ENCODE measurements around the gene ZNF668.

GRCh38 chr16:31064882-31065461, 9.1 kb downstream of the ZNF668 start:
- TF ChIP-seq CTCF (IDR thresholded peaks at IDR 0.05), result no peak
- TF ChIP-seq ZFX (IDR thresholded peaks at IDR 0.05; ENCODE audit: borderline replicate concordance), result no peak

Measured in 22Rv1 (cell line).